ENCODE data around the gene SLC15A4. TPM values are rescaled to one million over a fixed set of nuclear protein-coding genes. Genes with fewer than 3 reads are reported as not detected.

SLC15A4 gene
- total RNA-seq, 1 donor: 54.0 TPM

DNA sequence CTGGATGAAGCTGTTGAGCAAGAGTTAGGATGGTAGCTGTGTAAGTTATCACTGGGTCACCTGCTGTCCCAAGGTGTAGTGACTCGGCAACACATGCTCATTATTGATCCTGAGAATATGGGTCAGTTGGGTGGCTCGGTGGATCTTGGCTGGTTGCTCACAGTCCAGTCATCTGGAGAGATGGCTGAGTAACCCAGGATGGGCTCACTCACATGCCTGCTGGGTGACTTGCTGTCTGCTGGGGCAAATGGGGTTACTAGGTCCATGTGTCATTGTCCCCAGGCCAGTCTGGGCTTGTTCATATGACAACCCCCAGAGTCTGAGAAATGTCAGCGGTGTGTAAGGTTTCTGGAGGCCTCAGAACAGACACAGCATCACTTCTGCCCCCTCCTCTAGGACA, 69.5 kb downstream of the SLC15A4 start:
- H3K4me3 ChIP-seq (ENCODE audit: low read depth, low read length): no peak overlapping the region
- DNase-seq (ENCODE audit: low read depth): no peak
- TF ChIP-seq, protein P1, sequence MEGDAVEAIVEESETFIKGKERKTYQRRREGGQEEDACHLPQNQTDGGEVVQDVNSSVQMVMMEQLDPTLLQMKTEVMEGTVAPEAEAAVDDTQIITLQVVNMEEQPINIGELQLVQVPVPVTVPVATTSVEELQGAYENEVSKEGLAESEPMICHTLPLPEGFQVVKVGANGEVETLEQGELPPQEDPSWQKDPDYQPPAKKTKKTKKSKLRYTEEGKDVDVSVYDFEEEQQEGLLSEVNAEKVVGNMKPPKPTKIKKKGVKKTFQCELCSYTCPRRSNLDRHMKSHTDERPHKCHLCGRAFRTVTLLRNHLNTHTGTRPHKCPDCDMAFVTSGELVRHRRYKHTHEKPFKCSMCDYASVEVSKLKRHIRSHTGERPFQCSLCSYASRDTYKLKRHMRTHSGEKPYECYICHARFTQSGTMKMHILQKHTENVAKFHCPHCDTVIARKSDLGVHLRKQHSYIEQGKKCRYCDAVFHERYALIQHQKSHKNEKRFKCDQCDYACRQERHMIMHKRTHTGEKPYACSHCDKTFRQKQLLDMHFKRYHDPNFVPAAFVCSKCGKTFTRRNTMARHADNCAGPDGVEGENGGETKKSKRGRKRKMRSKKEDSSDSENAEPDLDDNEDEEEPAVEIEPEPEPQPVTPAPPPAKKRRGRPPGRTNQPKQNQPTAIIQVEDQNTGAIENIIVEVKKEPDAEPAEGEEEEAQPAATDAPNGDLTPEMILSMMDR (IDR thresholded peaks at IDR 0.05; ENCODE audit: insufficient read depth, low read length): no peak

GRCh38 chr12:128753438-128753837, 70.3 kb downstream of the SLC15A4 start:
- no peak for DNase-seq (ENCODE audit: low read depth)
- H3K4me3 ChIP-seq (ENCODE audit: low read depth, low read length): no peak overlapping the region
- TF ChIP-seq, protein P1 (IDR thresholded peaks at IDR 0.05; ENCODE audit: insufficient read depth, low read length): no peak

DNA sequence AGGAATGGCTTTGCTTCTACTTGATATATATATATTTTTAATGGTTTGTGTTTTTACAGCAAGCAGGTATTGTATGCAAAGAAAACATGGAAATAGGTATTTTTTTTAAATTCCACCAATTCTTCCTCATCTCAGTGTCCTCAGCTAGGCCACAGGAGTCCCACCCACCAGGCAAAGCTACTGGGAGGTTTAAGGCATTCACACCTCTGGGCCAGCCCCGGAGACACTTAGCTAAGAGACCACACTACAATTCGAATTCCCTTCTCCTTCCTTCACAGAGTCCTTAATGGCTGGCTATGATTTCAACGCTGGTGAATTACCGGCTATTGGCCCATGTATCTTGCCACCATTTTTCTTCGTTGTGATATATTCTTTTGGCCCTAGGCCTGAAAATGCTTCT, 71.4 kb downstream of the SLC15A4 start:
- TF ChIP-seq, protein P1 (IDR thresholded peaks at IDR 0.05; ENCODE audit: insufficient read depth, low read length): no peak
- no peak overlapping the region for H3K4me3 ChIP-seq (ENCODE audit: low read depth, low read length)
- no peak for DNase-seq (ENCODE audit: low read depth)

DNA sequence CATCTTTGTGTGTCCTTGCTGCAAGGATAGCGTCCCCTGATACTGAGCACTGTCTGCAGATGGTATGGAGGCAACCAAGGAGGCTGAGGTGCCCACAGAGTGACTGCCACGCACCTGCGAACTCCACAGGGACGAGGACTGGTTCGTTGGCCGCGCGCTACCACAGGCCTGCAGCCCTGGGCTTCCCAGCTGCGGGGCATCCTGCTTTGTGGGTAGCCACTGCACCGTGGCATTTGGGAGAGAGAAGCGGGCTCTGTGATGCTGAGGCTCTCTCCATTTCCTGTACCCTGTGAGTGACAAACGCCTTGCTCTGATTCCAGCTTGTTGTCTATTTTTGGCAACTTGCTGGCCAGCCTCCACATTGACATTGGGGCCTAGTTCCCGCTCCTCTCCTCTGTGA, 76.3 kb downstream of the SLC15A4 start:
- no peak overlapping the region for H3K4me3 ChIP-seq (ENCODE audit: low read depth, low read length)
- TF ChIP-seq, protein P1 (IDR thresholded peaks at IDR 0.05; ENCODE audit: insufficient read depth, low read length): no peak
- no peak for DNase-seq (ENCODE audit: low read depth)

GRCh38 chr12:128745772-128746689, 77.7 kb downstream of the SLC15A4 start:
- TF ChIP-seq, protein P1 (IDR thresholded peaks at IDR 0.05; ENCODE audit: insufficient read depth, low read length): no peak
- no peak for DNase-seq (ENCODE audit: low read depth)
- no peak overlapping the region for H3K4me3 ChIP-seq (ENCODE audit: low read depth, low read length)

GRCh38 chr12:128743916-128744315, 79.8 kb downstream of the SLC15A4 start:
- no peak for DNase-seq (ENCODE audit: low read depth)
- H3K4me3 ChIP-seq (ENCODE audit: low read depth, low read length): no peak overlapping the region
- TF ChIP-seq, protein P1 (IDR thresholded peaks at IDR 0.05; ENCODE audit: insufficient read depth, low read length): no peak

Other genes with a start within 250 kb of the SLC15A4 start
- not detected in 2 replicates for gene GLT1D1, start 29.5 kb upstream of the SLC15A4 start, total RNA-seq (ENCODE audit: low replicate concordance)